Activated naive CD8-positive, alpha-beta T cell treated with anti-CD3 and anti-CD28 coated beads for 36 hours (primary cell): ENCODE results near the gene LMOD1. TPM values are rescaled to one million over a fixed set of nuclear protein-coding genes. Genes with fewer than 3 reads are reported as not detected.

Experiments used
- DNase-seq: peaks from one replicate; pipeline ENCODE4 v3.0.0; 2021
- H3K27ac Mint-ChIP-seq: one replicate; pipeline ENCODE4 v1.8.0; 2022; ENCODE audit warnings: mild to moderate bottlenecking, moderate library complexity, mixed read lengths
- H3K27me3 Mint-ChIP-seq: one replicate; pipeline ENCODE4 v1.8.0; 2022; ENCODE audit warnings: mild to moderate bottlenecking, mixed read lengths
- H3K36me3 Mint-ChIP-seq: one replicate; pipeline ENCODE4 v1.8.0; 2021; ENCODE audit warnings: mild to moderate bottlenecking, mixed read lengths
- H3K4me1 Mint-ChIP-seq: one replicate; pipeline ENCODE4 v1.8.0; 2021; ENCODE audit warnings: mixed read lengths
- H3K4me3 Mint-ChIP-seq: one replicate; pipeline ENCODE4 v1.8.0; 2022; ENCODE audit warnings: mild to moderate bottlenecking, moderate library complexity, mixed read lengths
- H3K9me3 Mint-ChIP-seq: one replicate; pipeline ENCODE4 v1.8.0; 2022; ENCODE audit warnings: mixed read lengths
- total RNA-seq, 2 experiments: library from RNA; stranded (reverse); gene quantifications; one replicate each; pipeline ENCODE4 v1.2.3, GENCODE V29; 2021

LMOD1 gene
- total RNA-seq, 2 experiments from 2014 or later: not detected

DNA sequence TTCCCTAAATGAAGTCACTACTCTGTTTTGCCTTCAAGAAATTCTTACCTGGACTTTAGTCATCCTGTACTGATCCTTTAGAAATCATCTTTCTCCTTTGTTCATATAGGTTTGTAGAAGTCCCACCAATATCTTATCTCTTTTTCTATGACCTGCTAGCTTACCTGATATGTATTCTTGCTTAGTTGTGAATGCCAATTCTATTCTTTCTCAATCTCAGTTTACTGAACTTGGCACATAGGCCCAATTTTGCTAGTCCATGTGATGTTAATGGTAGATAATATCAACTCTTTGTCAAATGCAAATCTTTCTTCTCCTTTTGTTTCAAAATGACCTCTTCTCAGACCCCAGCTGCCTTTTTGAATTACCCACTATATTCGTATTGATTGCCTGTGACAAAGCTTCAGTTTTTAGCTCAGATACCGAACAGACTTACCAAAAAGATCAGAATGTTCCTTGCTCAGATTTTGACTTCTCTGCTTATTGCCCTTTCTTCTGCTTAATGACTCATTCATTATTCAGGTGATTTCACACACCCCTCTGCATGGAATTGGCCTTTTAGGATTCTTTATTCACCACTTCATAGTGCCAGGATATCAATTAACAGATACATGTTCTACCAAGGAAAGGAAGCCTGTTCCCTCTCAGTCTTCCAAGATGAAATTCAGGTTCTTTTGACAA is 96.8 kb downstream of the LMOD1 start:
- Mint-ChIP-seq H3K27me3 (no peaks in the 10 kb centered on the region), H3K27ac (no peak overlapping the region), H3K4me3 (no peak overlapping the region), H3K4me1 (peaks cover 16% of the 10 kb centered on the region), H3K9me3 (no peaks in the 10 kb centered on the region), H3K36me3 (peaks cover 8% of the 10 kb centered on the region)
- no peak for DNase-seq

DNA sequence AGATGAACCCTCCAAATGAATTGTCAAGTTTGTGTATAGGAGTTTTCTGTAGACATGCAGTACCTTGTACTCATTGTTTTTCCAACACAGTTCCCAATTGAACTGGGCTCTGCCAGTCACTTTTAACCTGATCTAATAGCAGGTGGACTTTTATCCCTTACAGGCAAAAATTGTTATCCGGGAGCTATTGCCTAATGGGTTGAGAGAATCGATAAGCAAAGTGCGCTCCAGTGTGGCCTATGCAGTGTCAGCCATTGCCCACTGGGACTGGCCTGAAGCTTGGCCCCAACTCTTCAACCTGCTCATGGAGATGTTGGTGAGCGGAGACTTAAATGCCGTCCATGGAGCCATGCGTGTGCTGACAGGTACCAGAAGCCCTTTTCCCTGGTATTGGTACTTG is 98.1 kb downstream of the LMOD1 start:
- H3K9me3 Mint-ChIP-seq: no peaks in the 10 kb centered on the region
- no peak overlapping the region for H3K27ac Mint-ChIP-seq
- peaks cover 8% of the 10 kb centered on the region for H3K36me3 Mint-ChIP-seq
- no peak overlapping the region for H3K4me3 Mint-ChIP-seq
- no peak for DNase-seq
- no peaks in the 10 kb centered on the region for H3K27me3 Mint-ChIP-seq
- peaks cover 20% of the 10 kb centered on the region for H3K4me1 Mint-ChIP-seq

DNA sequence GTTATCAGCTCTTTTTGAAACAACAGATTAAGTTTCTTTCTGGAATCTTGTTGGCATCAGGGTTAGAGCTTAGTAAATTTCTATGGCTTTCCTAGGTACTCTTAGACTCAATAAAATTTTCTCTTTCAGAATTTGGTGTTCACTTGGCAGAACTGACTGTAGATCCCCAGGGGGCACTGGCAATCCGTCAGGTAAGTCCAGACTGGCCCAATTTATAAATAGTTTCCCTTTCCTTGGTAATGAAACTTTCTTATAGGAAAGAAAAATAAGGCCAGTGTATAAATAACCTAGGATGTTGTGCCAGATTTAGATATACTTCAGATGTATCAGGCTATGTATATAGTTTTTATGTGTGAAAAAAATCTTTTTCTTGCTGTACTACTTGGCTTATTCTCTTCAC is 99.2 kb downstream of the LMOD1 start:
- H3K27me3 Mint-ChIP-seq: no peaks in the 10 kb centered on the region
- H3K4me1 Mint-ChIP-seq: peaks cover 26% of the 10 kb centered on the region

More for the DNA sequence above, 99.2 kb downstream of the LMOD1 start:
- H3K36me3 Mint-ChIP-seq: peaks cover 9% of the 10 kb centered on the region
- no peak for DNase-seq
- H3K4me3 Mint-ChIP-seq: no peak overlapping the region
- H3K9me3 Mint-ChIP-seq: no peaks in the 10 kb centered on the region
- no peak overlapping the region for H3K27ac Mint-ChIP-seq

Other genes with a start within 250 kb of the LMOD1 start
- gene IPO9, start 117.4 kb downstream of the LMOD1 start, total RNA-seq: 10 to 100 TPM; 69.2 to 69.4 TPM
- gene SHISA4, start 57.6 kb downstream of the LMOD1 start, total RNA-seq: not detected
- 100 to 1,000 TPM; 116 to 120 TPM for gene TIMM17A, start 9.0 kb upstream of the LMOD1 start, total RNA-seq
- 10 to 100 TPM; 33.1 to 34.0 TPM for gene RNPEP, start 36.1 kb upstream of the LMOD1 start, total RNA-seq
- gene ELF3, start 64.0 kb upstream of the LMOD1 start, total RNA-seq: under 1 TPM in 1 of 2 experiments, not detected in 1; 0.30 TPM
- gene GPR37L1, start 176.4 kb upstream of the LMOD1 start, total RNA-seq: not detected
- gene ARL8A, start 198.2 kb upstream of the LMOD1 start, total RNA-seq: 10 to 100 TPM; 23.4 to 27.8 TPM
- 100 to 1,000 TPM; 317 to 329 TPM for gene PTPN7, start 214.1 kb upstream of the LMOD1 start, total RNA-seq
- under 1 TPM; 0.06 to 0.22 TPM for gene LGR6, start 247.3 kb upstream of the LMOD1 start, total RNA-seq